Panc1 (cell line): ENCODE measurements around the gene PRPF19. TPM values are rescaled to one million over a fixed set of nuclear protein-coding genes. Genes with fewer than 3 reads are reported as not detected.

Experiments used
- ATAC-seq: fragments of 200-7000 bp; cut with Tn5 transposase; 2 replicates; pipeline ENCODE4 v1.9.1; 2020; ENCODE audit warnings: mild to moderate bottlenecking, moderate library complexity
- BruUV-seq: library from RNA; stranded (reverse); fragments of 400-500 nt; replicated peaks from 2 replicates; lab custom pipeline; 2021; lab: Mats Ljungman, UMichigan
- CTCF ChIA-PET: fragments of 300-600 bp; sonication (Branson Sonifier 250); formaldehyde crosslinking; loops from one replicate; lab custom pipeline; 2022; ENCODE audit warnings: antibody characterized with exemption; lab: Charles Lee
- POLR2A ChIA-PET: fragments of 300-600 bp; sonication (Branson Sonifier 250); formaldehyde crosslinking; loops from one replicate; lab custom pipeline; 2022; ENCODE audit warnings: antibody characterized with exemption; lab: Charles Lee
- DNase-seq: peaks from one replicate; pipeline ENCODE4 v3.0.0-alpha.2; 2010; ENCODE audit warnings: low read depth, low spot score
- H3K27ac ChIP-seq: 2 replicates; pipeline ENCODE4 v1.5.1; 2011; ENCODE audit warnings: mild to moderate bottlenecking, low read length, inconsistent platforms
- H3K27me3 ChIP-seq: fragments of 200-500 bp; sonication (Bioruptor generic); 2 replicates; pipeline ENCODE4 v1.6.0; 2014; ENCODE audit warnings: low read length, inconsistent platforms; ENCODE audit not compliant: control insufficient read depth, insufficient read depth
- H3K36me3 ChIP-seq: fragments of 200-500 bp; sonication (Bioruptor generic); 2 replicates; pipeline ENCODE4 v1.5.1; 2014; ENCODE audit warnings: inconsistent platforms, mild to moderate bottlenecking, low read length, moderate library complexity; ENCODE audit not compliant: control insufficient read depth, insufficient read depth
- H3K4me1 ChIP-seq: 2 replicates; pipeline ENCODE4 v1.5.1; 2011; ENCODE audit warnings: inconsistent platforms, mild to moderate bottlenecking, low read length, moderate library complexity; ENCODE audit not compliant: control insufficient read depth, insufficient read depth
- H3K4me3 ChIP-seq, 2 experiments: 2 replicates each; pipeline ENCODE4 v1.5.1; 2011 to 2012; ENCODE audit warnings: low read depth in 2 of 2, low read length in 2 of 2, mild to moderate bottlenecking in 2 of 2, inconsistent platforms in 1 of 2, moderate library complexity in 1 of 2
- H3K9me3 ChIP-seq: fragments of 200-500 bp; sonication (Bioruptor generic); 2 replicates; pipeline ENCODE4 v1.5.1; 2014; ENCODE audit warnings: low read depth, mild to moderate bottlenecking, inconsistent platforms, low read length, moderate library complexity; ENCODE audit not compliant: control insufficient read depth, insufficient read depth
- POLR2AphosphoS5 ChIP-seq: IDR thresholded peaks from 2 replicates; pipeline ENCODE4 v1.6.1; 2012; ENCODE audit warnings: mild to moderate bottlenecking, low read depth, low read length, moderate library complexity
- SIN3A ChIP-seq: IDR thresholded peaks from 2 replicates; pipeline ENCODE4 v1.6.1; 2012; ENCODE audit warnings: low read depth, mild to moderate bottlenecking, low read length, moderate library complexity, borderline replicate concordance; ENCODE audit not compliant: insufficient read depth
- TCF7L2 ChIP-seq: IDR thresholded peaks from 2 replicates; pipeline ENCODE4 v1.6.1; 2011; ENCODE audit warnings: mild to moderate bottlenecking, low read depth, low read length, inconsistent platforms
- in situ Hi-C: cut with HindIII; loops from 2 replicates; pipeline ENCODE4 v1.10.0; 2016; ENCODE audit warnings: low sequenced_read_pairs, low pct_unique_long_range_greater_than_20kb
- intact Hi-C: fragments of 100-400 bp; cut with micrococcal nuclease; formaldehyde crosslinking; loops from one replicate; pipeline ENCODE4 v1.10.0; 2022; ENCODE audit not compliant: unreplicated experiment
- total RNA-seq: library from RNA; stranded (reverse); gene quantifications from one replicate; pipeline ENCODE4 v1.2.1, GENCODE V29; 2021; ENCODE audit not compliant: unreplicated experiment
- TF ChIP-seq, protein P1 (sequence below): fragments of 450-650 bp; IDR thresholded peaks from 2 replicates; pipeline ENCODE4 v1.5.1; 2017; ENCODE audit warnings: mild to moderate bottlenecking
- TF ChIP-seq, protein P2 (sequence below), 2 experiments: IDR thresholded peaks; 2 replicates each; pipeline ENCODE4 v1.6.1; 2011 to 2012; ENCODE audit warnings: low read depth in 2 of 2, control low read depth in 1 of 2, low read length in 1 of 2, mild to moderate bottlenecking in 1 of 2, moderate library complexity in 1 of 2; ENCODE audit not compliant: insufficient read depth in 1 of 2

PRPF19 gene
- total RNA-seq, 1 experiment from 2014 or later = 149 TPM

DNA sequence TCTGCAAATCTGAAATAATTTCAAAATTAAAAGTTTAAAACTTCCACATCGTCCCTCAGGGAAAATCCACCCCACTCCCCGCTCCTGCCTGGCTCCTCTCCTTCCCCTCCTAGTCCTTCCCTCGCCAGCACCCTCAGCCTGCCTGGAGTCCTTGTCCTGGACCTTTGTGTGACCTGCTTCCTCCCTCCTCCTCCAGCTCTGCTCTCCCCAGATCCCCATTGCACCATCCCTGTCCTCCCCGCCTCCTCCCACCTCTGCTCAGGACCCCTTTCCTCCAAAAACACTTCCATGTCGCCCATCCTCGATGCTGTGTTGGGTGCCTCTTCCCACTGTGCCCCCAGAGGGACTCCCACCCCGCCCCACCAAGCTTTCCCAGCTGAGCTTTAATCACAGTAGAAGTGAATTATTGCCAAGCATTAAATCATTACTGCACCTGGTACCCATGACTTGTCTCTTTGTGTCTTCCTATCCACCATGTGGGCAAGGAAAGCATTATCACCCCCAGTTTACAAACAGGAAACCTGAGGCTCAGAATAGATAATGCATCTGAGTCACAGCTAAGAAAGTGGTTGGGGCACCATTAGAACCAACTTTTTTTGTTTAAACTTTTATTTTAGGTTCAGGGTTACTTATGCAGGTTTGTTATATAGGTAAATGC, 41.4 kb downstream of the PRPF19 start:
- intact Hi-C loops = no loop called here
- no TSS peak for BruUV-seq

DNA sequence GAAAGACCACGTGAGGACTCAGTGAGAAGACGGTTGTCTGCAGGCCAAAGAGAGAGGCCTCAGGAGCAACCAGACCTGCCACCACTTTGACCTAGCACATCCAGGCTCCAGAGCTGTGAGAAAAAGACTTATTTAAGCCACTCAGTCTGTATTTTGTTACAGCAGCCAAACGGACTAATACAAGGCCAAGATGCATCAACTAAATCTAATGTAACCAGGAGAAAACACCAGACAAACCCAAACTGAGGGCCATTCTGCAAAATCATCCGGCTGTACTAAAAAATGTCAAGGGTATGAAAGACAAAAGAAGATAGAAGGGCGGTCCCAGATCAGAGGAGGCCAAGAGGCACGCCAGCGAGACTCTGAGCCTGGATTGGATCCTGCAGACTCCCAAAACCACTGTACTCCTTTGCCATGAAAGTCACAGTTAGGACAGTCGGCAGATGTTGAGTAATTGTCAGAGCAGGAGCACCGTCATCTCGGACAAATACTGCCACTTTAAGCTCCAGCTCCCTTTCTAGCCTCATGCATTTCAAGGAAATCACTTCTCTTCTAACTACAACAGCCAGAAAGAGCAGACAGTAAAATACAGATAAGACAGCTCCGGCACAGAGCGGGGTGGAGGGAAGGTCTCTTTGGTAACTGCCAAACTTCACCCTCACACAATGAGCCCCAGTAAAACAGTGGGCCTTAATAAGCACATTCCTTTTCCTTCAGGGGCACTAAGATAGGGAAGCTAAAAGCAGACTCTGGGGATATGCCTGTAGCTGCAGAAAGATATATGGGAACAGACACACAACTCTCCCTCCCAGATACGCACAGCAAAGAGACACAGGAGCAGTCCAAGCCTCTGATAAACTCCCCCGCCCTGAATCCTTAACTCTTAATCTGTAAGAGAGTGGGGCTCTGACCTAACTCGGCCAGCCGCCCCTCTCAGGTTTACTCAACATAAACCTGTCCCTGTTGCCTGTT, 42.5 kb downstream of the PRPF19 start:
- Histone ChIP-seq H3K9me3 (no peaks in the 10 kb centered on the region), H3K27me3 (no peaks in the 10 kb centered on the region), H3K4me1 (no peaks in the 10 kb centered on the region), H3K36me3 (no peaks in the 10 kb centered on the region), H3K4me3 (no peak overlapping the region), H3K27ac (no peak overlapping the region)
- TF ChIP-seq, protein P1, sequence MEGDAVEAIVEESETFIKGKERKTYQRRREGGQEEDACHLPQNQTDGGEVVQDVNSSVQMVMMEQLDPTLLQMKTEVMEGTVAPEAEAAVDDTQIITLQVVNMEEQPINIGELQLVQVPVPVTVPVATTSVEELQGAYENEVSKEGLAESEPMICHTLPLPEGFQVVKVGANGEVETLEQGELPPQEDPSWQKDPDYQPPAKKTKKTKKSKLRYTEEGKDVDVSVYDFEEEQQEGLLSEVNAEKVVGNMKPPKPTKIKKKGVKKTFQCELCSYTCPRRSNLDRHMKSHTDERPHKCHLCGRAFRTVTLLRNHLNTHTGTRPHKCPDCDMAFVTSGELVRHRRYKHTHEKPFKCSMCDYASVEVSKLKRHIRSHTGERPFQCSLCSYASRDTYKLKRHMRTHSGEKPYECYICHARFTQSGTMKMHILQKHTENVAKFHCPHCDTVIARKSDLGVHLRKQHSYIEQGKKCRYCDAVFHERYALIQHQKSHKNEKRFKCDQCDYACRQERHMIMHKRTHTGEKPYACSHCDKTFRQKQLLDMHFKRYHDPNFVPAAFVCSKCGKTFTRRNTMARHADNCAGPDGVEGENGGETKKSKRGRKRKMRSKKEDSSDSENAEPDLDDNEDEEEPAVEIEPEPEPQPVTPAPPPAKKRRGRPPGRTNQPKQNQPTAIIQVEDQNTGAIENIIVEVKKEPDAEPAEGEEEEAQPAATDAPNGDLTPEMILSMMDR = no peak
- TF ChIP-seq POLR2AphosphoS5 (no peak), SIN3A (no peak), TCF7L2 (no peak)
- TF ChIP-seq, protein P2, sequence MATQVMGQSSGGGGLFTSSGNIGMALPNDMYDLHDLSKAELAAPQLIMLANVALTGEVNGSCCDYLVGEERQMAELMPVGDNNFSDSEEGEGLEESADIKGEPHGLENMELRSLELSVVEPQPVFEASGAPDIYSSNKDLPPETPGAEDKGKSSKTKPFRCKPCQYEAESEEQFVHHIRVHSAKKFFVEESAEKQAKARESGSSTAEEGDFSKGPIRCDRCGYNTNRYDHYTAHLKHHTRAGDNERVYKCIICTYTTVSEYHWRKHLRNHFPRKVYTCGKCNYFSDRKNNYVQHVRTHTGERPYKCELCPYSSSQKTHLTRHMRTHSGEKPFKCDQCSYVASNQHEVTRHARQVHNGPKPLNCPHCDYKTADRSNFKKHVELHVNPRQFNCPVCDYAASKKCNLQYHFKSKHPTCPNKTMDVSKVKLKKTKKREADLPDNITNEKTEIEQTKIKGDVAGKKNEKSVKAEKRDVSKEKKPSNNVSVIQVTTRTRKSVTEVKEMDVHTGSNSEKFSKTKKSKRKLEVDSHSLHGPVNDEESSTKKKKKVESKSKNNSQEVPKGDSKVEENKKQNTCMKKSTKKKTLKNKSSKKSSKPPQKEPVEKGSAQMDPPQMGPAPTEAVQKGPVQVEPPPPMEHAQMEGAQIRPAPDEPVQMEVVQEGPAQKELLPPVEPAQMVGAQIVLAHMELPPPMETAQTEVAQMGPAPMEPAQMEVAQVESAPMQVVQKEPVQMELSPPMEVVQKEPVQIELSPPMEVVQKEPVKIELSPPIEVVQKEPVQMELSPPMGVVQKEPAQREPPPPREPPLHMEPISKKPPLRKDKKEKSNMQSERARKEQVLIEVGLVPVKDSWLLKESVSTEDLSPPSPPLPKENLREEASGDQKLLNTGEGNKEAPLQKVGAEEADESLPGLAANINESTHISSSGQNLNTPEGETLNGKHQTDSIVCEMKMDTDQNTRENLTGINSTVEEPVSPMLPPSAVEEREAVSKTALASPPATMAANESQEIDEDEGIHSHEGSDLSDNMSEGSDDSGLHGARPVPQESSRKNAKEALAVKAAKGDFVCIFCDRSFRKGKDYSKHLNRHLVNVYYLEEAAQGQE (IDR thresholded peaks at IDR 0.05; ENCODE audit: insufficient read depth in 1 of 2, low read depth in 2 of 2, low read length in 1 of 2) = no peak
- ChIA-PET POLR2A (no interaction called here), CTCF (no interaction called here)
- BruUV-seq = no TSS peak
- in situ Hi-C loops = no loop called here
- no peak for ATAC-seq
- intact Hi-C loops = no loop called here
- DNase-seq = no peak

More for the DNA sequence above, 41.4 kb downstream of the PRPF19 start:
- Histone ChIP-seq H3K9me3 (no peaks in the 10 kb centered on the region), H3K4me1 (no peaks in the 10 kb centered on the region), H3K27me3 (no peaks in the 10 kb centered on the region), H3K4me3 (no peak overlapping the region), H3K27ac (no peak overlapping the region), H3K36me3 (no peaks in the 10 kb centered on the region)
- no peak for DNase-seq
- in situ Hi-C loops = no loop called here
- no peak for ATAC-seq
- CTCF ChIA-PET = no interaction called here
- POLR2A ChIA-PET = no interaction called here
- TF ChIP-seq TCF7L2 (no peak), POLR2AphosphoS5 (no peak), SIN3A (no peak)
- TF ChIP-seq, protein P2 (IDR thresholded peaks at IDR 0.05; ENCODE audit: insufficient read depth in 1 of 2, low read depth in 2 of 2, low read length in 1 of 2) = no peak
- TF ChIP-seq, protein P1 = no peak
